ENCODE data around the gene CNTNAP2.

GRCh38 chr7:147804032-147804431, 1687.4 kb downstream of the CNTNAP2 start:
- TF ChIP-seq CTCF (IDR thresholded peaks at IDR 0.05) (no peak), REST (IDR thresholded peaks at IDR 0.05; ENCODE audit: insufficient read depth in 1 of 2, low read depth in 2 of 2, low read length in 1 of 2) (no peak), POLR2AphosphoS5 (IDR thresholded peaks at IDR 0.05; ENCODE audit: low read depth, low read length) (no peak), SIN3A (IDR thresholded peaks at IDR 0.05; ENCODE audit: borderline replicate concordance, insufficient read depth, low read depth, low read length) (no peak), TCF7L2 (IDR thresholded peaks at IDR 0.05; ENCODE audit: low read depth, low read length) (no peak)
